NCI-H1436 (cell line): ENCODE data around the gene SOHLH1.

Experiments used
- DNase-seq: peaks from one replicate; lab custom pipeline; 2025; lab: John Stamatoyannopoulos, UW

SOHLH1 gene, protein sequence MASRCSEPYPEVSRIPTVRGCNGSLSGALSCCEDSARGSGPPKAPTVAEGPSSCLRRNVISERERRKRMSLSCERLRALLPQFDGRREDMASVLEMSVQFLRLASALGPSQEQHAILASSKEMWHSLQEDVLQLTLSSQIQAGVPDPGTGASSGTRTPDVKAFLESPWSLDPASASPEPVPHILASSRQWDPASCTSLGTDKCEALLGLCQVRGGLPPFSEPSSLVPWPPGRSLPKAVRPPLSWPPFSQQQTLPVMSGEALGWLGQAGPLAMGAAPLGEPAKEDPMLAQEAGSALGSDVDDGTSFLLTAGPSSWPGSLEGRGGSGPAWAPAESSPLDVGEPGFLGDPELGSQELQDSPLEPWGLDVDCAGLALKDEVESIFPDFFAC

GRCh38 chr9:135699440-135699839, at the start of gene SOHLH1:
Gene SOHLH1 (minus strand): TSS chr9:135699481. CDS start chr9:135699467, 14 bp downstream.
- DNase-seq = no peak

GRCh38 chr9:135748676-135749075, 49.4 kb upstream of the SOHLH1 start:
- no peak for DNase-seq

GRCh38 chr9:135747311-135747710, 48.0 kb upstream of the SOHLH1 start:
- no peak for DNase-seq

GRCh38 chr9:135746565-135746964, 47.3 kb upstream of the SOHLH1 start:
- DNase-seq = no peak

DNA sequence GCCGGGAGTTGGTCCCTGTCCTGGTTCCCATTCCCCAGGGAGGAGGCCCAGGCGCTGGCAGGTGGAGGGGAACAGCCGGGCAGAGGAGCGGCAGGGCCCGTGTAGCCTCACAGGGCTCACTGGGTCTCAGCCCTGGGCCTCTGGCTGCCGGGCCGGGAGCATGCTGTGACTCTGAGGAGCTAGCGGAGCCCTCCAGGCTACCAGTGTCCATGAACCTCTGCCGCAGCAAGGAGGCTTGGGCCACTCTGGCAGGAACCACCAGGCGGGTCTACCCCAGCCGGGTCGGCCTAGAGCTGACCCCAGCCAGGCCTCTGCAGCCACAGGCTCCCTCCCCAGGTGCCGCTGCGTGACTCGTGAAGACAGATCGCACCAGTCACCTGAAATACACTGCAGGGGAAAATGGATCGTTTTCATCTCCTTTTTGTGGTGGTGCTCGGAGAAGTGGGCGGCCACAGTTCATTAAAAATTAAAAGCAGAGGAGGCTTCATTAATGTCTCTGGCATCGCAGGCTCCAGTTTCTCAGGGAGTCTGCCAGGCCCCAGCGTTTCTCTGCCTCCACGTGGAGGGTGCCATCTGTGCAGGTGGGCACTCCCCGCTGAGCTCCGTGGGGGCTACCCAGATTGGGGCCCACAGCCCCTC, 46.5 kb upstream of the SOHLH1 start:
- DNase-seq = no peak

GRCh38 chr9:135745189-135745588, 45.9 kb upstream of the SOHLH1 start:
- no peak for DNase-seq

DNA sequence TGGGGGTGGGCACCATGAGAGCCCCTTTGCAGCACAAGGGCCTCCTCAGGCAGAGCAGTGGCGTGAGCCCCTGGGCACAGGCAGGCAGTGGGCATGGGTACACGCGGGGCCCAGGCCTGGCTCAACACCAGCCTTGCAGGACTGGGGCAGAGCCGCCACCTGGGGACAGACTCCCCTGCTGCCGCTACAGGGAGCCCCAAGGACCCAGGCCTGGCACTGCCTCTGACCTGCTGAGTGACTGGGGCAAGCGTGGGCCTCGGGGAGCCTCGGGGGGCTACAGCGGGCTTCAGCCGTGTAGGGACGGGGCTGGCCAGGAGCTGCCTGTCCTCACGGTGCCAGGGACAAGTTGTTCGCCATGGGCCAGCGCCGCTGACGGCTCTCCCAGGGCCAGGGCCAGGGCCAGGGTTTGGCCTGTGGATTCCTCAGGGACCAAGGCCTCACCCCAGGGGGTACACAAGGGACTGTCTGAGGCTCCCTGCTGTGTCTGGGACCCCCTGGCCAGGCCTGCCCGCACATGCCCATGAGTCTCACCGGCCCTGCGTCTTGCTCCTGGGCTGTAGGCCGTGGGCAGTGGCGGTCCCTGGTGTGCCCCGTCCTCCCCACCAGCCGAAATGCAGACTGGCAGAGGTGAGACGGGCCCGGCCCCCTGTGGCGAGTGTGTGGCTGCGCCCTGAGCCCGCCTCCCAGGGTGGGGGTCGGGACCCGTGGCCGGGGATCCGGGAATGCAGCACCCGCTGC, 45.2 kb upstream of the SOHLH1 start:
- no peak for DNase-seq

DNA sequence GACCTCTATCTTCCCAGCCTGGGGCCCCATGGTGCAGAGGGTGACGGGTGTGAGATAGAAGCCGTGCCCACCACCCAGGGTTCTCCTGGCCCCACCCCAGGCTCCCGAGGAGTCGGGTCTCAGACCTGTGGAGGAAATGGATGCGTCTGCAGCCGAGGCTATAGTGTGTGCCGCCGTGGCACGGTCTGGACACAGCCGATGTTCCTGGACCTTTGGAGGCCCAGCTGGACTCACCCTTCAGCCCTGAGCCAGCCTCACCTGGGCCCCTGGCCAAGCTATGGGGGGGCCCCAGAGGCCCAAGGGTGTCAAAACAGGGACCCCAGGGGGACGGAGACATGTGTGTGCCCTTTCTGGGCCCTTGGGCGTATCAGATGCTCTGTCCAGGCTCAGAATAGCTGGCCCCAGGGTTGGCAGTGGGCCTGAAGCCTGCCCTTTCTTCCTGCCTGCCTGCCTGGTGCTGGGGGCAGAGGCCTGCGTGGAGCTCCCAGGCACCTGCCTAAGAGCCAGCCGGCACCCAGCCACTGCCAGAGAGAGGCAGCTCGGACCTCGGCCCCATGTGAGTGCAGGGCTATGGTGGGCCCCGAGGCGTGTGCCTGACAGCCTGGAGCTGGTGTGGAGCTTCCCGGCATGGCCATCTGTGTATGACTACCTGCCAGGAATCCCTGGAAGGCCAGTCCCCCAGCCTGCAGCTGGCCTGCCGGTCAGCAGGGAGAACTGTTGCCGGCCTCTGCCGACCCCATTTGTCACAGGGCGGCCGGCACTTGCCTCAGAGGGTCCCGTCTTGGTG, 44.5 kb upstream of the SOHLH1 start:
- no peak for DNase-seq

- DNase-seq = no peak
These were observed 43.7 kb upstream of the SOHLH1 start for GRCh38 chr9:135743021-135743420.

DNA sequence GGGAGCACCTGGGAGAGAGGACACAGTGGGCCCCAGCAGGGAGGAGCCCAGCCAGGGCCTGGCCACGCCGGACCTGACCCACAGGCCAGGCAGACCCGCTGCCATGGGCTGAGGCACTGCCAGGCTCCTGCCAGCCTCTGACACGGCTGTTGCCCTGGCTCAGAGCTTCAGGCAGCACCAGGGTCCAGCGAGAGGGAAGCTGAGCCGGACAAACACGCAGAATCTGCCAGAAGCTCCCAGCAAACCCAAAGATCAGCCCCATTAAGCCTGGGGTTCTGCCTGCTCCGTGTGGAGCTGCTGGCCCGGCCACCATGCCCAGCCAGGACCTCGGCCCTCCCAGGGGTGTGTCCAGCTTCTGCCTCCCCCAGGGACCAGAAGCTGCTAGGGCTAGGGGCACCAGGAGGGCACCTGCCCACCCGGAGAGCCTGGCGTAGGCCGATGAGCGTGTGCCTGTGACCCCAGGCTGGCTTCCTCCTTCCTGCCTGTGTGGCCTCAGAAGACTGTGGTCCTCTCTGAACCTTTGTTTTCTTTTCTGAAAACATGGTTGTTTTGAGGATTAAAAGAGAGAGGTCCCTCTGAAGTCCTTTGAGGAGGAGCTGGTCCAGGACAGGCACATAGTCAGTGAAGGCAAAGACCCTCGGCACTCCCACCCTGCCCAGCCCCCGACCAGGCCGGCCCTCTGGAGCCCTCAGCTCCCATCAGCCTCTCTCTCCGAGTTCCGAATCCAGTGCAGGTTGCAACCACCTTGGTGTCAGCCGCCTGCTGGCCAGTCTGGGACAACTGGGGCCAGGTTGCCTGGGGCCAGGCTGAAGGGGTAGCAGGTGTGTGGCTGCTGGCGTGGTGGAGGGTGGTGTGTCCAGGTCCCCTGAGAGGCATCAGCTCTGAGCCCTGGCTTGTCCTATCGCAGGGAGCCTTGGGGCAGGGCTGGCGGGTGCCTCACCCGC, 42.3 kb upstream of the SOHLH1 start:
- no peak for DNase-seq

- no peak for DNase-seq
These were observed 40.3 kb upstream of the SOHLH1 start for GRCh38 chr9:135739271-135740220.

DNA sequence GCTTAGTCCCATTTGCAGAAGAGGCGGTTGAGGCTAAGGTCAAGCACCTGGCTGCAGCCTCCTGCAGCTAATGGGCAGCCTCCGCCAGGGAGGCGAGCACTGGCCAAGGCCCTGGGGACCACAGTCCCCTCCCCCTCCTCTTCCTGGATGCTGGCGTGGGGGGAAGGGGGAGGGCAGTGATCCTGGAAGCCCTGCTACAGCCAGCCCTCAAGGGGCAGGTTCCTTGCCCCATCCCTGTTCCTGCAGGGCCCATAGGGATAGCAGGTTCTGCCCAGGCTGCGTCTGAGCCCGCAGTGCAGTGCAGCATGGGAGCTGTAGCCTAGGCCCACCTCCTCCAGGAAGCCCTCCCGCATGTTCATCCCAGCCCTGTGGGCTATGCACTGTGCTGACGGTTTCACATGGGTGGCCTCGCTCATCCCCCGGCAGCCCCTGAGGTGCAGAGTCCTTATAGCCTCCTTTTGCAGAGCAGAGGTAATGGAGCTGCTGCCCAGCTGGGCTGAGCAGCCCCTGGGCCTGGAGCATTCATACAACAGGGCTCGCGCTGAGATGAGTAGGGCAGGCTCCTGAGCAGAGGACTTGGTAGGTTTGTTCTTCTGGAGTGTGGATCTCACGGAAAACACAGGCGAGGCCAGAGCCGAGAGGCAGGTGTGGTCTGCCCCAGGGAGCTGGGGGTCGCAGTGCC, 38.7 kb upstream of the SOHLH1 start:
- DNase-seq = no peak

- no peak for DNase-seq
These were observed 37.9 kb upstream of the SOHLH1 start for GRCh38 chr9:135736979-135737839.

DNA sequence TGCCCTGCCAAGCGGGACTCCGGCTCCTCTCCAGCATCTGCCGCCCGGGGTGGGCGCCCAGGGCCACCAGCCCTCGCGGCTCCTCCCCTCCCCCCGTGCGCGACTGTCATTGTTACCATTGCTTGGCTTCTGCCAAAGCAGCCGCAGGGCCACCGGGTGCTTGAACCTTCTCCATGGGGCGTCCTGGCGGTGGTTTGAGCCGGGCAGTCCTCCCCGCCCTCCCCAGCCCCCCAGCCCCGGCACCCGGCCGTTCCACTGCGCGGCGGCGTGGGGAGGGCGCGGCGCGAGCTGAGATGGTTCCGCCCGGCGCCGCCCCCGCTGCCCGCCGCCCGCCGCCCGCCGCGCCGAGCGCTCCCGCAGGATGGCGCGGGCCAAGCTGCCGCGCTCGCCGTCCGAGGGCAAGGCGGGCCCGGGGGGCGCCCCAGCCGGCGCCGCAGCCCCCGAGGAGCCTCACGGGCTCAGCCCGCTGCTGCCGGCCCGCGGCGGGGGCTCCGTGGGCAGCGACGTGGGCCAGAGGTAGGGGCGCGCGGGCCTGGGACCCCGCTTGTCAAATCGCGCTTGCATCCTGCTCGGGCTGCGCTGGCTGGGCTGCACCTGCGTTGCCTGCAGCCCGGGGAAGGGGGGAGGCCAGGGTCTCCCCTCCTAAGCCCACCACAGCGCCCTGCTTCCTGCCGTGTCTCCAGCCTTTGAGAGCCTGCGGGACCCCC, 37.1 kb upstream of the SOHLH1 start:
- no peak for DNase-seq

- DNase-seq = no peak
These were observed 35.4 kb upstream of the SOHLH1 start for GRCh38 chr9:135734616-135735144.

DNA sequence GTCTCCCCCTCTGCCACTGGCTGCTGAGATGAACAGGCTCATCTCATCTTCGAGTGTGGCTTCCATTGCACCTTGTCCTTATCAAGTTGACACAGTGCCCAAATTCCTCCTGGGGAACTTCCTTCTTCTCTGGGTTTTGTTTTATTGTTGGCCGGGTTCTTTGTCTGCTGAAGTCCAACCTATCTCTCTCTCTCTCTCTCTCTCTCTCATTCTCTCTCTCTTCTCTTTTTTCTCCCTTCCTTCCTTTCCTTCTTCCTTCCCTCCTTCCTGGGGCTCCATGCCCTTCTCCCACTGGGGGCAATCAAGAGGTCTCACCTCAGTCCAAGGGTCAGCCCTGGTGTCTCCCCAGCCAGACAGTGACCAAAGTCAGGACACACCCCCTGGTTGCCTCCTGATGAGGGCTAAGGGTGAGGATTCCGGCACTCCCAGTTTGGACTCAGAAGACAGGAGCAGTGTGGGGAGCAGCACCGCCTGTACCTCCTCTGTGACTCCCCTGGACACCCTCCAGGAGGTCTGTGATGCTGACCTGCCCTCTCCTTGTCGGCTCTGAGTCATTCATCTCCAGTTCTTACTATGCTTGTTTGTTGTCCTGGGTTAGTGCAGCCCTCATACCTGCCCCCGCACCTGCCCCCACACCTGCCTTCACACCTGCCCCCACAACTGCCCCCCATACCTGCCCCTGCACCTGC, 33.4 kb upstream of the SOHLH1 start:
- no peak for DNase-seq

- no peak for DNase-seq
These were observed 32.2 kb upstream of the SOHLH1 start for GRCh38 chr9:135731454-135731853.
